ENCODE data around the gene PPP1R9A.

Gene PPP1R9A

GRCh38 chr7:95321720-95322119 is 414.3 kb downstream of the PPP1R9A start:
- no peak for DNase-seq (ENCODE audit: low read depth)

- DNase-seq (ENCODE audit: low read depth), result no peak
These were observed 415.0 kb downstream of the PPP1R9A start for GRCh38 chr7:95322396-95322795.

GRCh38 chr7:95322854-95323253 is 415.5 kb downstream of the PPP1R9A start:
- no peak for DNase-seq (ENCODE audit: low read depth)

- DNase-seq (ENCODE audit: low read depth), result no peak
These were observed 416.2 kb downstream of the PPP1R9A start for GRCh38 chr7:95323410-95324129.

- DNase-seq (ENCODE audit: low read depth), result no peak
These were observed 417.0 kb downstream of the PPP1R9A start, which contains the start of gene PON1 for GRCh38 chr7:95324431-95324830. TSS of gene PON1 (minus strand) at chr7:95324532. CDS start at chr7:95324475, 57 bp downstream.

- no peak for DNase-seq (ENCODE audit: low read depth)
These were observed 420.0 kb downstream of the PPP1R9A start for GRCh38 chr7:95327356-95327755.

GRCh38 chr7:95330204-95330960 is 423.0 kb downstream of the PPP1R9A start:
- no peak for DNase-seq (ENCODE audit: low read depth)

GRCh38 chr7:95330961-95331337 is 423.6 kb downstream of the PPP1R9A start:
- DNase-seq (ENCODE audit: low read depth), result no peak

GRCh38 chr7:95334447-95334846 is 427.1 kb downstream of the PPP1R9A start:
- DNase-seq (ENCODE audit: low read depth), result no peak

GRCh38 chr7:95335093-95335492 is 427.7 kb downstream of the PPP1R9A start:
- DNase-seq (ENCODE audit: low read depth), result peak; percentile 53

GRCh38 chr7:95338832-95339231 is 431.4 kb downstream of the PPP1R9A start:
- DNase-seq (ENCODE audit: low read depth), result no peak

- no peak for DNase-seq (ENCODE audit: low read depth)
These were observed 433.1 kb downstream of the PPP1R9A start for GRCh38 chr7:95340491-95340890.

- no peak for DNase-seq (ENCODE audit: low read depth)
These were observed 434.6 kb downstream of the PPP1R9A start for GRCh38 chr7:95342029-95342428.

GRCh38 chr7:95342642-95343307 is 435.4 kb downstream of the PPP1R9A start:
- DNase-seq (ENCODE audit: low read depth), result no peak

Measured in GM04503 (cell line).